Uterus (tissue), 2 donors: ENCODE results near the gene HABP4.

ENCODE experiments used
- POLR2A ChIP-seq, 2 donors: fragments of 450-650 bp; IDR thresholded peaks; one replicate each; pipeline ENCODE4 v1.6.1; 2016; ENCODE audit warnings: antibody characterized with exemption in 2 of 2, mild to moderate bottlenecking in 1 of 2, moderate library complexity in 1 of 2
- TF ChIP-seq, protein P1 (sequence below), 4 experiments: fragments of 200-600 bp in 2 of 4; fragments of 450-650 bp in 2 of 4; sonication (generic) in 2 of 4; IDR thresholded peaks; one replicate each; pipeline ENCODE4 v1.5.1; 2016 to 2019; ENCODE audit warnings: antibody characterized with exemption in 4 of 4, mild to moderate bottlenecking in 2 of 4, moderate library complexity in 1 of 4

DNA sequence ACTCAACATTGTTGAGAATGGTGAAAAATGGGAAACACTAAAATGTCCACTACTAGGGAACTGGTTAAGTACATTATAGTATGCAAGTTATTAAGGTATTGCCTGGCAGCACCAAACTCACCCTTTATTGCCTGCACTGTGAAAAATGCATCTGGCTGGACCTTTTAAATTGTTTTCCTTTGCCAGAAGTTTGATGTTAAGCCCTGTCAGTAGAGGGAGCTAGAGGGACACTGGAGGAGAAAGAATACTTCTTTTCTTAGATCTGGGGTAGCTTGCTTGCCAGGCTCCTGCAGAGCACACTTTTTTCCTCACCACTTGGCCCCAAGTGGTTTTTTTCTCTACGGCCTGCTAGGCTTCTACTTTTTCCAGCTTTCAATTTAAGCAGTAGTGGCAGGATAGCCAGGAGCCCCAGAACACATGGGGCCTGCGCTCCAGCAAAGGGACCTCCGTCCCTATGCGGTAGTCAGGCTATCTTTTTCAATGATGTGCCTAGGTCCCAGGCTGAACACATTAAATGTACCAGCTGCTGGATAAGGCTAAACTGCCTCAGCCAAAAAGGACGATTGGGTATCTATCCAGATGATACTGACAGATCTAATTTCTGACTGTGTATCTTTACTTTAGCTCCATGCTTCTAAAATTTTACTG is 8.0 kb upstream of the HABP4 start:
- TF ChIP-seq, protein P1, sequence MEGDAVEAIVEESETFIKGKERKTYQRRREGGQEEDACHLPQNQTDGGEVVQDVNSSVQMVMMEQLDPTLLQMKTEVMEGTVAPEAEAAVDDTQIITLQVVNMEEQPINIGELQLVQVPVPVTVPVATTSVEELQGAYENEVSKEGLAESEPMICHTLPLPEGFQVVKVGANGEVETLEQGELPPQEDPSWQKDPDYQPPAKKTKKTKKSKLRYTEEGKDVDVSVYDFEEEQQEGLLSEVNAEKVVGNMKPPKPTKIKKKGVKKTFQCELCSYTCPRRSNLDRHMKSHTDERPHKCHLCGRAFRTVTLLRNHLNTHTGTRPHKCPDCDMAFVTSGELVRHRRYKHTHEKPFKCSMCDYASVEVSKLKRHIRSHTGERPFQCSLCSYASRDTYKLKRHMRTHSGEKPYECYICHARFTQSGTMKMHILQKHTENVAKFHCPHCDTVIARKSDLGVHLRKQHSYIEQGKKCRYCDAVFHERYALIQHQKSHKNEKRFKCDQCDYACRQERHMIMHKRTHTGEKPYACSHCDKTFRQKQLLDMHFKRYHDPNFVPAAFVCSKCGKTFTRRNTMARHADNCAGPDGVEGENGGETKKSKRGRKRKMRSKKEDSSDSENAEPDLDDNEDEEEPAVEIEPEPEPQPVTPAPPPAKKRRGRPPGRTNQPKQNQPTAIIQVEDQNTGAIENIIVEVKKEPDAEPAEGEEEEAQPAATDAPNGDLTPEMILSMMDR (IDR thresholded peaks at IDR 0.05), result no peak
- TF ChIP-seq POLR2A (IDR thresholded peaks at IDR 0.05), result no peak
